NCI-H524 treated with DMSO at 0.1 percent for 48 hours (cell line): ENCODE results near the gene PRM1.

Experiments used
- DNase-seq: peaks from one replicate; lab custom pipeline; 2025; lab: John Stamatoyannopoulos, UW

Gene PRM1

DNA sequence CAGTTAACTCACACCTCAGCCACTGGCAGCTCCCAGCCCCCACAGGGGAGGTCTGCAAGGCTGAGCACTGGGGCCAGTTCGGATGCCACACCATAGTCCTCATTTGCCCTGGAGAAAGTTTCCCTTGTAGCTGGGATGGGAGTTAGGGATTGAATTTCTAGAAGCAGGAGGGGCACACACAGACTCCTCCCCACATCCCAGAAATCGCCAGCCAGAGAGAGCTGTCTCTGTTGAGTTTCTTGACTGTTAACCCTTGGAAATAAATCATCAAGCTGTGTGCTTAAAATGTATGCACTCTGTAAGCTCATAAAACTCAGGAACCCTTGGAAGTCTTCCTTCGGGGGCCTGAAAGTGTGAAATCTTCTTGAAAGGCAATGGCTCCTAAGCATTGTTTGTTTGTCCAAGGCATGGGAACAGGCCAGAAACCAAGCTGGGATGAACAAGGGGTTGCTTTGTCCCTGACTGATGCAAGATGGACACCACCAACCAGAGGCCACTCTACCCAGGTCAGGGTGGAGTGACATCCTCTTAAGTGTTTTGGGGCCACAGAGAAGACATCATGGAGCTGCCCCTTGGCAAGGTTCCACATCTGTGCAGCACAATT lies 7.3 kb downstream of the PRM1 start:
- no peak for DNase-seq

DNA sequence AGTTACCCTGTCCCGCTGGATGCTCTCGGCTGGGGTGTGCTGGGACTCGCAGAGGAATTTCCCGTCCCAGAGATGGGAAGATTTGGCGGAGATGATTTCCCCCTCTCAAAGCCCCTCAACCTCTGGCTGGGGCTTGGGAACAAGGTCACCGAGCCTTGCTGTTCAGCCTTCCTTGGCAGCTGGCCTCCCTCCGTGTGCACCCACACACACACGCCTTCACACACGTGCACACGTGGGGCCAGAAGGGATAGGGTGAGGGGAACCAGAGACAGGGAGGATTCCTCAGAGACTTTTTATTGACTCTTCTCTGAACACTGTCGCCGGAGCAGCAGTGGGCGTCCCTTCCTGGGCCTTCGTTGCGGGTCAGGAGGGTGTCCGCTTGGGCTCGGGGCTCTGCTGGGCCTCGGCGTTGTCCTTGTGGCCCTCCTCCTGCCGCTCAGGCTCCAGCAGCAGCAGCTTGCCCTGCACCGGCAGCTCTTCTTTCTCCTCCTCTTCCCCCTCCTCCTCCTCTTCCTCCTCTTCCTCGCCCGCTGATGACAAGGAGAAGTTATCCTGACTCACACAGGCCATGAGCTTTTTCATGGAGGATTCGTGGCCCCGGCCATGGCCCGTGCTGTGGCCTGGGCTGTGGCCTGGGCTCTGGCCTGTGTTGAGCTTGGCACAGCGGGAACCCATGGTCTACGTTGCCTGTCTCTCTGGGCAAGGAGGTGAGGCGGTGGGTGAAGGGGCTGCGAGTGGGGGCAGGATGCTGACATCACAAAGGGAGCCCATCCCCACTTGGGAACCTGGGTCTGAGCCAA lies 8.0 kb downstream of the PRM1 start, which contains the start of gene PRM3:
Gene PRM3 (minus strand): TSS at position 709 of the 800 bp plus-strand sequence. CDS start 34 bp downstream, at position 675.
- DNase-seq, result no peak

DNA sequence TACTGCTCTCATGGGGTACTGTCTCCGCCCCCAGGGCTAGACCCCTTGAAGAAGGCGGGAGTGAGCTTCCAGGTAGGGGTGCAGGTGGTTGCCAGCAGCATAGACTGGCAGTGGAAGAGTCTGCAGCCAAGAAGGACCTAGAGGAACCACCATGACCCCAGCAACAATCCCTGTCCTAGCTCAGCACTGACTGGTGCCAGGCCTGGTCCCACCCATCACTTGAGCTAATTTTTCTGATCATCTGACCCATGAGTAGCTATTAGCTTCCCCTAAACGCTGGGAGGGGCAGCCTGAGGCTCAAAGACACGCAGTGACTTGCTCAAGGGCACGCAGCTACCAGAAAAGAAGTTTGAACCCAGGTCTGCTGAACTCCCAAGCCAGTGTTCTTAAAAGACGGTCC lies 8.6 kb downstream of the PRM1 start:
- DNase-seq, result no peak

DNA sequence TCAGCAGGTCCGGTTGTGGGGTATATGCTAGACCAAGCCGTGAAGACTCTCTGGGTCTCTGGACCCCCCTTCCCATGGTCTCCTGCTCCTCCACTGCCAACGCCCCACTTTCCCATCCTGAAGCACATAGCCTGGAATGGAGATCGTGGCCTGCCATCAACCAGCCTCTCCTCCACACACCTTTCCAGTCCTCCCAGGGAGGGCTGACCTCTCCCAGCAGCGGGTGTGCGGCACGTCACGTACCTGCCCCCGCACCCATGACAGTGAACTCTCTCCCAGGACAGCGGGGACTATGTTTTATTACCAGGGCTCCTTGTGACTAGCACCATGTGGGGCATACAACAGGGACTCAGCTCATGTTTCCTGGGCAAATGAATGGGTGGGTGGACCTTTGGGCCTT lies 9.5 kb downstream of the PRM1 start:
- DNase-seq, result no peak

DNA sequence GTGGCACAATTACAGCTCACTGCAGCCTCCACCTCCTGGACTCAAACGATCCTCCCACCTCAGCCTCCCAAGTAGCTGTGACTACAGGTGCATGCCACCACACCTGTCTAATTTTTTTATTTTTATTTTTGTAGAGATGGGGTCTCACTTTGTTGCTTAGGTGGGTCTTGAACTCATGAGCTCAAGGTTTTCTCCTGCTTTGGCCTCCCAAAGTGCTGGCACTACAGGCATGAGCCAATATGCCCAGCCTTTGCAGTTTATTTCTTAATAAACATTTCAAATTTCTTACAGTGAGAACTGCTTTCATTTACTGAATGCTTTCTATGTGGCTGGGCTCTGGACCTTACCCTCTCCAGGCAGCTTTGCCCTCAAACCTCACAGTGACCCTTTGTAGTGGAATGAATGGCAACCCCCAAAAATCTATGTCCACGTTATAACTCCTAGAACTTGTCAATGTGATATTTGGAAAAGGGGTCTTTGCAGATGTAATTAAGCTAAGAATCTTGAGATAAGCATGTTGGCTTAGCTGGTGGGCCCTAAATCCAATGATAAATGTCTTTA lies 10.4 kb downstream of the PRM1 start:
- no peak for DNase-seq

DNA sequence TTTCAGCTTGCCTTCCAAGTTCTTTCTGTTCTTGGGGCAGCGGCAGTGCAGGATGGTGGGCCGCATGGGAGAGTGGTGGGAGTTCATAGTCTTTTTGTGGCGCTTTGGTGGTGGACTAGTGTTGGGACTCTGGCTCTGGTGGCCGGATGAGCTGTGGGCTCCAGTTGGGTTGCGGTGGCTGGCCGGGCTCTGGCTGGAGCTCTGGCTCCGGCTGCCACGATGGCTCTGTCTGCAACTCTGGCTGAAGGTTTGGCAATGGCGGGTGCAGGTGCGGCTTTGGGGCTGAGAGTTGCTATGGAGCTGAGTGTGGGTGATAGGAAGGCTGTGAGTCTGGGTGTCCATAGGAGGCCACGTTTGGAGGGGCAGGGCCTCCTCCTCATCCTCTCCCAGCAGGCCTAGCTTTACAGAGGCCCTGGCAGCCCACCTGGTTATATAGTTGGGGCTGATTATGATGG lies 12.2 kb downstream of the PRM1 start, which contains the start of gene TNP2:
Gene TNP2 (minus strand): TSS at position 405 of the 455 bp plus-strand sequence. CDS start 63 bp downstream, at position 342.
- DNase-seq, result no peak

DNA sequence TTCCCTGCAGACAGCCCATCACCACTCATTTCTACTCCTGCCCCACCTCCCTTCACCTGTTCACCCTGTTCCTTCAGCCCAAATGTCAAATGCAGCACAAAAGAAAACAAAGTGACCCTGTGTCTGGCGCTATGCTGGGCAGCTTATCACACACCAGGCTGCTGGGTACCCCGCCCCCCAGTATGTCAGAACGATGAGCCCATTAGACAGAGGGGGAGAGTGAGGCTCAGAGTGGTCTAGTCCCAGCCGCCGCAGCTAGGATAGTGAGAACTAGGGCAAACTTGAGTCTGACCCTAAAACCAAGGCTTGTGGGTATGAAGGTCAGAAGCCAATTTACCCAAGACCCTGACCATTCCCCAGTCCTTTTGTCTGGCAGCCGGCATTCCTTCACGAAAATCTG lies 16.0 kb downstream of the PRM1 start:
- DNase-seq, result no peak

DNA sequence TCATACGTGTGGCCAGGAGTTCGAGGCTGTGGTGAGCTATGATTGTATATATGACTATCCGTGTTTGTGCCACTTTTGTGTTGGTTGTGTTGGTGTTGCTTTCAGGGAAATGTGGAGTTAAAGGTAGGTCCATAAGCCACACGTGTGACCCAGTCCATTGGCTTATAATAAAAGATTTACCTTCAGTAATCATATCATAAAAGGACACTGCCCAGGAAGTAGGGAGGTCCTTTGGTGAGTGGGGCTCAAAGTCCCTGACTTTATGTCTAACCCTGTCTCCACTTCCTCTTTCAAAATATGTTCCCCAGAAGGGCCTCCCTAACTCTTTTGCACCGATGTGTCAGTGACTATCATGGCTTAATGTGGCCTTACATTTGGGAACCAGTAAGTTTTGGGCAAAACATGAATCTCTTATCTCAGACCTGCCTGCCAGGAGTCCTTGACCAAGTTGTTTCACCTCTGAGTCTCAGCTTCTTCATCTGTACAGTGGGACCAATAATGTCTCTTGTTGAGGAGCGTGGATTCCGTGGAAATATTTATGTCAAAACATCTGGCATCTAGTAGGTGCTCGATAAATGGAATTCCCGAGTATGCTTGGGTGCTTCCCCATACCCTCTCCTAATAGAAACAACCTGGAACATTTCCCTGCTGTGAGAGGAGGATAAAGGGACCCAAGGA lies 16.8 kb downstream of the PRM1 start:
- no peak for DNase-seq

DNA sequence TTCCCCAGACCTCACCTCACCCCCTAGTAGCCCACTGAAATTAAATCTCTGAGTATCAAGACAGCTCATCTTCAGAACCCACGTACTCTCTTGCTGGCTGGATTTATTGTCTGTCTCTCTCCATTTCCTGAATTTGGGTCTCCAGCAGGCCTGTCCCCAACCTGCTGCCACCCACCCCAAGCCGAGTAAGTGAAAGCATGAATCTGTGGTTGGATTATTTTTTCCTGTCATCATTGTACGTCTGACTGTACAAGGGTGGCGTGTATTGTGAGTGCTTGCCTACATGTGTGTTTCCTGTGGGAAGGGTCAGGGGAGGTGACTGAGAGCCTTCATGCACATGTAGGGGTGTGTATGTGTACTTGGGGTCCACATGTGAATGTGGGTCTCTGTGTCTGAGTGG lies 17.4 kb downstream of the PRM1 start:
- no peak for DNase-seq

DNA sequence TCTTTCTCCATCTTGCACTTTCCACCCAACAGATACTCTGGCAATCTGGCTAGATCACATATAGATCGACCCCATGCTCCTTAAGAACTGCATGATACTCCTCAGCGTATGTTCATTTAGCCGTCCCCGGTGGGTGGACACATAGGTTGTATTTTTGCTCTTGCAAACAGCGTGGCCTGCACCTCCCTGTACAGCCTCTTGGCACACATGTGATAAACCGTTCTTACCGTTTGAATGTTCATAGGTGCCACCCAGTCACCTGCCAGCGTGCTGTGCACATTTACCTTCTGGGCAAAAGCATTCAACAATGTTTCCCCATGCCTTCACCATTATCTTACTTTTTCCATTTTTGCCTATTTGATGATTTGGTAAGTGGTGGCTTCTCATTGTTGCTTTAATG lies 18.2 kb downstream of the PRM1 start:
- DNase-seq, result no peak

DNA sequence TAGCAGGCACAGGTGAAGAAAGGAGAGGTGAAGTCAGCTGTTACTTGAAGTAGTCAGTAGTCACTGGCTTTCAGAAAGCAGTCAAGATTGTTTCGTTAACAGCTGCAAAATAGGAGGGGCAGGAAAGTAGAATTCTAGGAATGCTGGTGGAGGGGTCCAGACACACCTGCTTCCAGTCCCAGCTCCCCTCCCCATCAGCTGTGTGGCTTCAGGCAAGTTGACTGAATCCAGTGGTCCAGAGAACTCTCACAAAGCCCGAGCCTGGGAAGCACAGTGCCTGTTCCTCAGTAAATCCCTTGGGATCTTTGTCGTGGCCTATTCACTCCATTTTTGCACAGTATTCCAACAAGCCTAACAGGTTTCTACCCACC lies 20.5 kb downstream of the PRM1 start:
- no peak for DNase-seq

DNA sequence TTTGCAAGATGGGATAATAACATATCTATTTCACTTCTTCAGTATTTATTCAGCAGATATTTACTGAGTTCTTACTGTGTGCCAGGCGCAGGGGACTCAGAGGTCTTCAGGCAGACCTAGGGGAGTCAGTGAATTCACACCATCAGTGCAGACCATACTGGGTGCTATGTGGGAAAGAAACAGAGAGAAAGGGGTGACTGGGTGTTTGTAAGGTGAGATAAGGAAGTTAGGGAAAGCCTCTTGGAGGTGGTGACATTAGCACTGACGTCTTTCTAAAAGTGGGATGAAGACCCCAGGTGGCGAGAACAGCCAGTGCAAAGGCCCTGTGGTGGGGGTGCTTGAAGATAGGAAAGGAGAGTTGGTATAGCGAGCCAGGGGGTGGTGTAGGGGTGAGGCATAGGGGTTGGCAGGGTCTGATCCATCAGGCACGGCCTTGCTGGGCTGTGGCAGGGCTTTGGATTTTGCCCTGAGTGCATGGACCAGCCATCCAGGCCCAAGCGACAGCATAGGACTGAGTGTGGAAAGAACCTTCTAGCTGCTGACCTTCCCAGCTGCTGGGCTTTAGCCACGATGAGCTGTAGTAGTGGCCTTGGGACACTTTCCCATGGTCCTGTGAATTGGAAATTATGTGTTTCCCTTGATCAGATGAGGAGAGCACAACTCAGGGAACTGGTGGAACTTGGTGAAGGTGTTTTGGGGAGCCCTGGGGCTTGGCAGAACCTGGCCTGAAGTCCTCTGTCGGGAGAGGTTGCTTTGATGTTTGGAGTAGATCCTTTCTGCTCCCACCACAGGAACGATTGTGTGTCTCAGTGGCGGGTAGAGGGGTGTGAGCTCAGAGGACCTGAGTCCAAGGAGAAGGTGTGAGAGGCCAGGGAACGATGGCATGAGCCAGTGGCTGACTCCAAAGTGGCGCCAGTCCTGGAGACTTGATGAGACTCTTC lies 21.2 kb downstream of the PRM1 start:
- no peak for DNase-seq

DNA sequence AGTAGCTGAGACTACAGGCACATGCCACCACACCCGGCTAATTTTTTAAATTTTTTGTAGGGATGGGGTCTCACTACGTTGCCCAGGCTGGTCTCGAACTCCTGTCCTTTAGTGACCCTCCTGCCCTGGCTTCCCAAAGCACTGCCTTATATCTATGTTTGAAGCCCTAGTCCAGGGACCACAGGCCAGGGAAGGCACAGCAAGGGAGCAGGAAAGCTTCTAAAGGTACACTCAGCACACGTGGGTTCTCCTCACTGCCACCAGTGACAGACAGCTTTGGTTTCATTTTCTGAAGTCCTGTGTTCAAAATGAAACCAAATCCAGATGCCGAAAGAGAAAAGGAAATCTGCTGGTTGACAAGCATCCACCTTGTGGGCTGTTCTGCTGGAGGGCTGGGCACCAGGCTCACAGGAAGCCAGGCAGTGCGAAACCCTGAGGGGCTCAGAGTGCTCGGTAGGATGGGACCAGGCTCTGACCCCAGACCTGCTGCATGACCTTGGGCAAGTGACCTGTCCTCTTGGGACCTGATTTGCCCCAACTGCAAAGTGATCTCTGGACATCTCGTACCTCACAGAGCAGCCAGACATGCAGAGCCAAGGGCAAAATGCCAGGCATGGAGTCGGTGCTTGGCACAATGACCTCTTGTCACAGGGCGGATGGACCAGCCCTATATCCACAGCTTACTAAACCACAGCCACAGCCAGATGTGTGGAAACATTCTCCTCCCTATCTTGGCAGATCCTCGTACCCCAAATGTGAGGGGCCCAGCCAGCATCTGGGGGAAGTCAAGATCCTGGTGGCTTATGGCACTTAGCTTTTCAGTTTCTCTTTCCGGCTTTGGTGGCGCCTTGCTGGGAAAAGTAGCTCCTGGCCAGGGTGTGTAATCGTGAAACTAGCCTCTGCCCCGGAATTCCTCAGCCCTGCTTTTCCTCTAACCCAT lies 22.3 kb downstream of the PRM1 start:
- DNase-seq, result no peak

DNA sequence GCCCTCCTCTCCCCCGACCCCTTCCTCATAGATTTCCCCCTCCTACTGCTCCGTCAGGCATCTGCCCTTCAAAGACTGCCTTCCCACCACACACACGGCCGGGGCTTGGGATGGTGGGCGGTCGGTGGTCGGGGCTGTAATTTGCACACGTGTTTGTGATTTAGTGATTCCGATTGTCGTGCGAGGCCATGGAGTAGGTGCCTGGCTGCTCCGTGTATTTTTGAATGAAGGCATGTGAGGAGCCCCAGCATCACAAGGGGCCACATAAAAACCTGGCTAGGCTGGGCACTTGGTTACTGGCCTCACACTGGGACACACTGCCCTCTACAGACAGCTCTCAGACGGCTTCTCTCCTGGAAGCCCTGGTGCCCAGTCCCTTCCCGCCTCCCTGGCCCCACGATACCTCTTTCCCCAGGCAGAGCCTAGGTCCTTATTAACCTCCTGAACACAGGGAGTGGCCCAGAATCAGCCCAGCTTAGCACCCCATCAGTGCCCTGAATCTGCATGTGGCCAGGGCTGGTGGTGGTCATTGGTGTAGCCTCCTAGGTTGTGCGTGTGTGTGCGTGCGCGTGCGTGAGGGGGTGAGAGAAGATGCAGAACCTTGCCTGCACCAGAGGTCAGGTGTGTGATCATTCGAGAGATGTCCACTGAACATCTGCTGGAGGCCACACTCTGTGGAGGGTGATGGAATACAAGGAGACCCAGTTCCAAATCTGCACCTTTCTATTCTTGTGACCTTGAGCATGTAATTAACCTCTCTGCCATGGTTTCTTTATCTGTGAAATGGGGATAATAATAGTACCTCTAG lies 23.8 kb downstream of the PRM1 start:
- DNase-seq, result peak; percentile 60

DNA sequence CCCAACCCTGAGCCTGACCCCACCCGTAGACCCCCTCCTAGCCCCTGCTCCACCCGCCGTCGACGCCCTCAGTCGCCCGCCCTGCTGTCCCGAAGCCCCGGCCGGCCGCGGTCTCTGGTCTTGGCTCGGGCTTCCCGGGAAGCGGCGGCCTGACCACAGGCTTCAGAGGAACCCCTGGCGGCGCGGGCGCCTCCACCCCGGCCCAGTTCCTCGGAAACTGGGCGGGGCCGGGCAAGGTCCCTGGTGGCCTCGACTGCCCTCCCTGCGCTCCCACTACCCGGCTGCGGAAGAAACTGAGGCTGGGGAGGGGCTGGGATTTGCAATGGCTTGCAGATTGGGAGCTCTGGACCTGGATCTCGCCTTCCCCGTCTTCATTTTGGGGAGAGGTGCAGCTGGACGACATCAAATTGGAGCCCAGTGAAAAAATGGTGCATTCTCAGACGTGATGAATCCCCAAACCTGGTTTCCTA lies 24.4 kb downstream of the PRM1 start:
- no peak for DNase-seq

DNA sequence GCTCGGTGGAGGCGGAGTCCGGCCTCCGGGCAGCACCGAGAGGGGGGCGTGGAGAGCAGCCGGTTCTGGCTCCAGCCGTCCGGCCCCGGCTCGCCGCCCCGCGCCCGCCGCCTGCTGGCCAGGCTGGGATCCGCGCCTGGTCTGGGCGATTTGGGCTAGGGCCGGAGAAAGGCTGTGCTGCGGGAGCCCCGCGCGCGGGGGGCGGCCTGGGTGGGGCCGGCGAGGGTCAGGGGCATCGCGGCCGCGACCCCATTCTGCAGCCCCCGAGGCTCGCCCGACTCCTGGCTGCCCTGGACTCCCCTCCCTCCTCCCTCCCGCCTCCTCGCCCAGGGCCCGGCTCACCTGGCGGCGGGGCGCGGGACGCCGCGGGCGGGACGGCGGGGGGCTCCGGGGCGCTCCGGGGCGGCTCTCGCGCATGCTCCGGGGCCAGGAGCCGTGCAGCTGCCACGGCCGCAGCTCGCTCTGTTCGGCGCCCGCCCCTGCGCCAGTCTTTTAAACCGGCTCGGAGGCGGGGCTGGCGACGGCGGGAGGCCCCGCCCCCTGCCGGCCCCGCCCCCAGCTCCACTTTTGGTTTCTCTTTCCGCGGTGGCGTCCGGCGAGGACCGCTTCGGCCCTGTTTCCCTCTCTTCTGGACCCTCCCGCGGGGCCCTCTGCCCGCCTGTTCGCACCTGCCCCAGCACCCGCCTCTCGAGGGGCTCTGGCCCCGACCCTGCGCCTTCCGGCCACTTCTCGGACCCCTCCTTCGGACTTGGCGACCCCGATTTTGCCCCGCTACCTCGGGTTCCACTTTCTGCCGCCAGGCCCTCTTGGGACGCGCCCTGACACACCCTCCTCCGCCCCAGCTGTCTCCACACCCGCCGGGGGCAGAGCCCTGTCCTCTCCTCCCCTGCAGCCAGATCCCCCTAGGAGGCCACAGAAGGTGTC lies 25.1 kb downstream of the PRM1 start, which contains the start of gene SOCS1:
Gene SOCS1 (minus strand): TSS at position 468 of the 924 bp plus-strand sequence. CDS start 726 bp downstream, outside the sequence.
- no peak for DNase-seq

DNA sequence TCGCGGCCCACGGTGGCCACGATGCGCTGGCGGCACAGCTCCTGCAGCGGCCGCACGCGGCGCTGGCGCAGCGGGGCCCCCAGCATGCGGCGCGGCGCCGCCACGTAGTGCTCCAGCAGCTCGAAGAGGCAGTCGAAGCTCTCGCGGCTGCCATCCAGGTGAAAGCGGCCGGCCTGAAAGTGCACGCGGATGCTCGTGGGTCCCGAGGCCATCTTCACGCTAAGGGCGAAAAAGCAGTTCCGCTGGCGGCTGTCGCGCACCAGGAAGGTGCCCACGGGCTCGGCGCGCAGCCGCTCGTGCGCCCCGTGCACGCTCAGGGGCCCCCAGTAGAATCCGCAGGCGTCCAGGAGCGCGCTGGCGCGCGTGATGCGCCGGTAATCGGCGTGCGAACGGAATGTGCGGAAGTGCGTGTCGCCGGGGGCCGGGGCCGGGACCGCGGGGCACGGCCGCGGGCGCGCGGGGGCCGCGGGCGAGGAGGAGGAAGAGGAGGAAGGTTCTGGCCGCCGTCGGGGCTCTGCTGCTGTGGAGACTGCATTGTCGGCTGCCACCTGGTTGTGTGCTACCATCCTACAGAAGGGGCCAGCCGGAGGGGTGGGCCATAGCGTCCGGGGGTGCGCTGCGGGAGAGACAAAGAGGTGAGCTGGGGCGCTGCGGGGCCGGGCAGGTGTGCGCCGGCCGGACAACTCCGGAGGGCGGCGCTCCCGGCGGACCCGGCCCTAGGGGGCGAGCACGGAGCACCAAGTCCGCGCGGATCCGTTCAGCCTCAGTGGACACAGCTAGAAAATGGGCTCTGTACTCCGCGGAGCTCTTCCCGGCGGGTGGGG lies 26.0 kb downstream of the PRM1 start:
- DNase-seq, result no peak
